ENCODE results near the gene PPP6R1. TPM values are rescaled to one million over a fixed set of nuclear protein-coding genes. Genes with fewer than 3 reads are reported as not detected.

The PPP6R1 gene
- total RNA-seq, 1 experiment from 2014 or later = 70.6 TPM

- intact Hi-C loops (cut with micrococcal nuclease) = no loop called here
- ChIA-PET POLR2A (interaction anchor here (0.9 to 1.1 kb wide), 2 partner anchors 9 to 10 kb away, joined by 3 to 4 read pairs; partner anchors contain the start of gene PPP6R1), CTCF (interaction anchor here (0.6 to 1.2 kb wide), 3 partner anchors 9 to 102 kb away, joined by 3 to 9 read pairs (median 4); no protein-coding TSS in a partner anchor)
- DNase-seq (ENCODE audit: unreplicated experiment) = no peak
- peaks cover 11% of the 10 kb centered on the region for H3K4me1 Mint-ChIP-seq (ENCODE audit: insufficient read depth, unreplicated experiment)
- no TSS peak for BruUV-seq (replicated peaks)
- H3K27ac Mint-ChIP-seq (ENCODE audit: low read depth, unreplicated experiment) = peak overlapping the region; percentile 23
- H3K9me3 Mint-ChIP-seq (ENCODE audit: unreplicated experiment) = no peaks in the 10 kb centered on the region
- H3K27me3 Mint-ChIP-seq (ENCODE audit: insufficient read depth, unreplicated experiment) = no peaks in the 10 kb centered on the region
- no peak overlapping the region for H3K4me3 Mint-ChIP-seq (ENCODE audit: unreplicated experiment)
- peaks cover 28% of the 10 kb centered on the region for H3K36me3 Mint-ChIP-seq (ENCODE audit: insufficient read depth, unreplicated experiment)
- TF ChIP-seq CTCF (IDR thresholded peaks at IDR 0.05; ENCODE audit: unreplicated experiment) = no peak
Observed at GRCh38 chr19:55248704-55249103, 10.1 kb downstream of the PPP6R1 start.

DNA sequence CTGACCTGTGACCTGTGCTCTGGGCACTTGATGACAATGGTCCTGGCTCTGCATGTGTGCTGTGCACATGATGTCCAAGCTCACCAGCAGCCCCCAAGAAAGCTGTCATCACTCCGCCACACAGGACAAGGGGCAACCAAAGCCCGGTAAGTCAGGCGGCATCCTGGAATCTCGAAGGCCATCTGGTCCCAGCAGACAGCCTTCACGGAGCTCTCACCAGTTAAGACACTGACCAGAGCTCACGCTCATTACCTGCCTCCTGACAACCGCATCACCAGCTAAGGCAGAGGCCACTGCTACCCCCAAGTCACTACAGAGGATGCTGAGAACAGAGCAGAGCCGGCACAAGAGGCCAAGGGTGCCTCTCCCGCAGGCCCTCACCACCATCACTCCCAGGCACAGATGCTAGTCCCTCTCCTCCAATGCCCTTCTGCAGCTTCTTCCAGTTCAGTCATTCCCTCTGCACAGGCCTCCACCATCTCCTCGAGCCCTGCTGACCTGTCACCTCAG lies 10.6 kb downstream of the PPP6R1 start:
- no TSS peak for BruUV-seq (replicated peaks)
- intact Hi-C loops (cut with micrococcal nuclease) = no loop called here
- TF ChIP-seq CTCF (IDR thresholded peaks at IDR 0.05; ENCODE audit: unreplicated experiment) = no peak
- Mint-ChIP-seq H3K36me3 (ENCODE audit: insufficient read depth, unreplicated experiment) (peaks cover 33% of the 10 kb centered on the region), H3K4me1 (ENCODE audit: insufficient read depth, unreplicated experiment) (peaks cover 11% of the 10 kb centered on the region), H3K9me3 (ENCODE audit: unreplicated experiment) (no peaks in the 10 kb centered on the region), H3K27me3 (ENCODE audit: insufficient read depth, unreplicated experiment) (no peaks in the 10 kb centered on the region), H3K27ac (ENCODE audit: low read depth, unreplicated experiment) (no peak overlapping the region), H3K4me3 (ENCODE audit: unreplicated experiment) (no peak overlapping the region)
- no peak for DNase-seq (ENCODE audit: unreplicated experiment)
- ChIA-PET POLR2A (interaction anchor here (0.9 to 1.1 kb wide), 2 partner anchors 9 to 11 kb away, joined by 3 to 4 read pairs; partner anchors contain the start of gene PPP6R1), CTCF (interaction anchor here (0.6 to 1.2 kb wide), 3 partner anchors 10 to 102 kb away, joined by 3 to 9 read pairs (median 4); no protein-coding TSS in a partner anchor)

DNA sequence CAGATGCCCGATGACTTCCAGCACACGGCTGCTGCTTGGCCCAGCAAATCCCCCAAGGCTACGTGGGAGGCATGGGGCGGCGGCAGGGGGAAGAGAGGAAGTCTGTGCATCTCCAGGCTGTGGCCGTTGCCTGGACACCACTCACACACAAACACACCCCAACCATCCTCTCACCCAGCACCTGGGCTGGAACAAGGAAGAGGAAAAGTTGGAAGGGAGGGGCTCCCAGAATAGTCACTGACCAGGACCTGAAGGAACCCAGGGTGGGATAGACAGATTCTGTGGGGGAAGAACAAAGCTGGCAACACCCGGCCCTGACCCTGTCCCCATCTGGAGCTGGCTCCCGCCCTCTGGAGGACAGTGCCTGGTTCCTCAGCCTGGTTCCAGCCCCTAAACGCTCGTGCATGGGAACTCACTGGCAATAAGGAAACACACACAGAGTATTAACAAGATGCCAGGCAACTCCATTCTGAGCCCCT lies 11.2 kb downstream of the PPP6R1 start:
- DNase-seq (ENCODE audit: unreplicated experiment) = no peak
- CTCF ChIA-PET = interaction anchor here (1.2 kb wide), 1 partner anchor 10 kb away, joined by 9 read pairs; no protein-coding TSS in a partner anchor
- peaks cover 36% of the 10 kb centered on the region for H3K36me3 Mint-ChIP-seq (ENCODE audit: insufficient read depth, unreplicated experiment)
- POLR2A ChIA-PET = interaction anchor here (0.9 to 1.1 kb wide), 2 partner anchors 10 to 11 kb away, joined by 3 to 4 read pairs; partner anchors contain the start of gene PPP6R1
- H3K4me1 Mint-ChIP-seq (ENCODE audit: insufficient read depth, unreplicated experiment) = peaks cover 11% of the 10 kb centered on the region
- intact Hi-C loops (cut with micrococcal nuclease) = no loop called here
- no TSS peak for BruUV-seq (replicated peaks)
- H3K27ac Mint-ChIP-seq (ENCODE audit: low read depth, unreplicated experiment) = no peak overlapping the region
- no peak for TF ChIP-seq CTCF (IDR thresholded peaks at IDR 0.05; ENCODE audit: unreplicated experiment)
- H3K4me3 Mint-ChIP-seq (ENCODE audit: unreplicated experiment) = no peak overlapping the region
- H3K9me3 Mint-ChIP-seq (ENCODE audit: unreplicated experiment) = no peaks in the 10 kb centered on the region
- H3K27me3 Mint-ChIP-seq (ENCODE audit: insufficient read depth, unreplicated experiment) = no peaks in the 10 kb centered on the region

GRCh38 chr19:55246462-55247451 lies 12.1 kb downstream of the PPP6R1 start:
- Mint-ChIP-seq H3K4me3 (ENCODE audit: unreplicated experiment) (no peak overlapping the region), H3K27ac (ENCODE audit: low read depth, unreplicated experiment) (no peak overlapping the region), H3K27me3 (ENCODE audit: insufficient read depth, unreplicated experiment) (no peaks in the 10 kb centered on the region), H3K4me1 (ENCODE audit: insufficient read depth, unreplicated experiment) (peaks cover 9% of the 10 kb centered on the region), H3K36me3 (ENCODE audit: insufficient read depth, unreplicated experiment) (peaks cover 36% of the 10 kb centered on the region), H3K9me3 (ENCODE audit: unreplicated experiment) (no peaks in the 10 kb centered on the region)
- DNase-seq (ENCODE audit: unreplicated experiment) = no peak
- CTCF ChIA-PET = interaction anchor here (0.5 to 1.5 kb wide), 5 partner anchors 17 to 221 kb away, joined by 3 to 6 read pairs (median 3); no protein-coding TSS in a partner anchor
- no TSS peak for BruUV-seq (replicated peaks)
- POLR2A ChIA-PET = interaction anchor here (2.5 kb wide), 1 partner anchor 12 kb away, joined by 6 read pairs; the partner anchor contains the start of gene PPP6R1
- intact Hi-C loops (cut with micrococcal nuclease) = no loop called here
- no peak for TF ChIP-seq CTCF (IDR thresholded peaks at IDR 0.05; ENCODE audit: unreplicated experiment)
